HEK293 (cell line): ENCODE measurements around the gene CARM1.
A peak's percentile ranks its signal among the peaks of the same experiment; 100 is the strongest.

Experiments used
- CTCF ChIA-PET: fragments of 350-600 bp; formaldehyde crosslinking; extraction: SDS; loops from one replicate; lab custom pipeline; 2021; ENCODE audit warnings: antibody characterized with exemption; lab: Yijun Ruan, JAX
- POLR2A ChIA-PET: fragments of 300-600 bp; formaldehyde crosslinking; extraction: SDS; loops from one replicate; lab custom pipeline; 2020; ENCODE audit warnings: antibody characterized with exemption, inconsistent platforms; lab: Yijun Ruan, JAX
- H3K27ac ChIP-seq: fragments of 200-500 bp; sonication (Bioruptor generic); 2 replicates; pipeline ENCODE4 v1.5.1; 2014; ENCODE audit warnings: low read depth, low read length, control low read depth, inconsistent platforms; ENCODE audit errors: extremely low read depth
- H3K36me3 ChIP-seq, 2 experiments: fragments of 200-500 bp in 1 of 2; sonication (Bioruptor generic) in 1 of 2; 1 replicate in 1 of 2; 2 replicates in 1 of 2; pipeline ENCODE4 v1.5.1; 2014 to 2017; ENCODE audit warnings: inconsistent platforms in 2 of 2, low read length in 2 of 2; ENCODE audit not compliant: control insufficient read depth in 2 of 2, insufficient read depth in 1 of 2
- H3K4me1 ChIP-seq: fragments of 200-500 bp; sonication (Bioruptor generic); 2 replicates; pipeline ENCODE4 v1.5.1; 2014; ENCODE audit warnings: mild to moderate bottlenecking, low read length, inconsistent platforms; ENCODE audit not compliant: control insufficient read depth, insufficient read depth
- H3K4me3 ChIP-seq: 2 replicates; pipeline ENCODE4 v1.5.1; 2011; ENCODE audit warnings: low read depth, mild to moderate bottlenecking, control low read depth, low read length, moderate library complexity
- H3K9me3 ChIP-seq: fragments of 200-500 bp; sonication (Bioruptor generic); 2 replicates; pipeline ENCODE4 v1.5.1; 2014; ENCODE audit warnings: low read depth, low read length, inconsistent platforms; ENCODE audit not compliant: control insufficient read depth, insufficient read depth
- PRDM1 ChIP-seq: fragments of 450-650 bp; formaldehyde crosslinking; IDR thresholded peaks from 2 replicates; pipeline ENCODE4; 2016; ENCODE audit warnings: missing biosample characterization, missing genetic modification characterization
- SCRT1 ChIP-seq: fragments of 450-650 bp; formaldehyde crosslinking; IDR thresholded peaks from 2 replicates; pipeline ENCODE4 v1.5.1; 2016; ENCODE audit warnings: missing biosample characterization, missing genetic modification characterization, borderline replicate concordance
- SP2 ChIP-seq: fragments of 450-650 bp; formaldehyde crosslinking; IDR thresholded peaks from 2 replicates; pipeline ENCODE4 v1.5.1; 2016; ENCODE audit warnings: missing biosample characterization, missing genetic modification characterization
- ZBTB48 ChIP-seq: fragments of 450-650 bp; formaldehyde crosslinking; IDR thresholded peaks from 2 replicates; pipeline ENCODE4 v1.5.1; 2016; ENCODE audit warnings: missing biosample characterization, missing genetic modification characterization
- ZFHX2 ChIP-seq: fragments of 450-650 bp; formaldehyde crosslinking; conservative IDR thresholded peaks from 2 replicates; pipeline ENCODE4 v1.5.1; 2016; ENCODE audit warnings: missing biosample characterization, missing genetic modification characterization
- ZFP41 ChIP-seq: fragments of 450-650 bp; formaldehyde crosslinking; IDR thresholded peaks from 2 replicates; pipeline ENCODE4 v1.5.1; 2016; ENCODE audit warnings: missing biosample characterization, missing genetic modification characterization, borderline replicate concordance
- ZFP69B ChIP-seq: fragments of 450-650 bp; formaldehyde crosslinking; IDR thresholded peaks from 2 replicates; pipeline ENCODE4 v1.5.1; 2016; ENCODE audit warnings: missing biosample characterization, missing genetic modification characterization
- ZIC2 ChIP-seq: fragments of 450-650 bp; formaldehyde crosslinking; IDR thresholded peaks from 2 replicates; pipeline ENCODE4 v1.5.1; 2016; ENCODE audit warnings: missing biosample characterization, missing genetic modification characterization
- ZNF121 ChIP-seq: fragments of 450-650 bp; formaldehyde crosslinking; IDR thresholded peaks from 2 replicates; pipeline ENCODE4 v1.5.1; 2016; ENCODE audit warnings: missing biosample characterization, missing genetic modification characterization
- ZNF302 ChIP-seq: fragments of 450-650 bp; formaldehyde crosslinking; IDR thresholded peaks from 2 replicates; pipeline ENCODE4 v1.5.1; 2016; ENCODE audit warnings: missing biosample characterization, missing genetic modification characterization, low read depth
- ZNF341 ChIP-seq: fragments of 450-650 bp; formaldehyde crosslinking; IDR thresholded peaks from 2 replicates; pipeline ENCODE4; 2016; ENCODE audit warnings: low read depth, missing biosample characterization, missing genetic modification characterization
- ZNF600 ChIP-seq: fragments of 450-650 bp; formaldehyde crosslinking; IDR thresholded peaks from 2 replicates; pipeline ENCODE4 v1.5.1; 2016; ENCODE audit warnings: missing biosample characterization, missing genetic modification characterization
- ZNF610 ChIP-seq: fragments of 450-650 bp; formaldehyde crosslinking; IDR thresholded peaks from 2 replicates; pipeline ENCODE4 v1.5.1; 2016; ENCODE audit warnings: missing biosample characterization, missing genetic modification characterization, borderline replicate concordance
- ZNF623 ChIP-seq: fragments of 450-650 bp; formaldehyde crosslinking; IDR thresholded peaks from 2 replicates; pipeline ENCODE4 v1.5.1; 2016; ENCODE audit warnings: missing biosample characterization, missing genetic modification characterization
- ZNF670 ChIP-seq: fragments of 450-650 bp; formaldehyde crosslinking; IDR thresholded peaks from 2 replicates; pipeline ENCODE4 v1.5.1; 2016; ENCODE audit warnings: missing biosample characterization, missing genetic modification characterization, low read depth
- ZNF768 ChIP-seq: fragments of 450-650 bp; formaldehyde crosslinking; IDR thresholded peaks from 2 replicates; pipeline ENCODE4 v1.5.1; 2018; ENCODE audit warnings: missing biosample characterization, mild to moderate bottlenecking, missing genetic modification characterization
- TF ChIP-seq, protein P1 (sequence below): fragments of 450-650 bp; formaldehyde crosslinking; IDR thresholded peaks from 2 replicates; pipeline ENCODE4 v1.5.1; 2016; ENCODE audit warnings: missing biosample characterization, missing genetic modification characterization
- TF ChIP-seq, protein P2 (sequence below): fragments of 450-650 bp; IDR thresholded peaks from 2 replicates; pipeline ENCODE4 v1.5.1; 2018; ENCODE audit warnings: missing biosample characterization, mild to moderate bottlenecking, missing genetic modification characterization
- TF ChIP-seq, protein P3 (sequence below): fragments of 450-650 bp; formaldehyde crosslinking; IDR thresholded peaks from 2 replicates; pipeline ENCODE4 v1.5.1; 2016; ENCODE audit warnings: missing biosample characterization, missing genetic modification characterization
- TF ChIP-seq, protein P4 (sequence below): fragments of 450-650 bp; formaldehyde crosslinking; IDR thresholded peaks from 2 replicates; pipeline ENCODE4 v1.5.1; 2016; ENCODE audit warnings: missing biosample characterization, missing genetic modification characterization

Gene CARM1

DNA sequence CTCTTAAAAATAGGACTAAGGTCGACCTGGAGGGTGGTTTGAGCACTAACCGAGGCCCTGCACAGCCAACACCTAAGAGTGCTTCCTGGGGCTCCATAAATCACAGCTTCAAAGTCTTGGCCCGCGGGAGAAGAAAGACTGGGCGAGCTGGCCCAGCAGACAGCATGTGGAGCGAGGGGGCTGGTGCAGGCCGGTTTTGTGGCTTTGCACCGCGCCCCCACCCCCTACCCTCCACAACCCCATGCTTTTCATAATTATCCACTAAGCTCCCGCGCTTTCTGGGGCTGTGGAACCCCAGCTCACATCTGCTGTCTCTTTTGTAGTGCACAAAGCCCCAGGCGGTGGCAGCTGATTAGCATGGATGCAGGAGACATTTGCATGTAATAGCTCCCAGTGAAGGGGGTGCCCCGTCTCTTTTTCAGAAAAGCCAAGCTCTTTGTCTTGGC, 17.1 kb downstream of the CARM1 start:
- Histone ChIP-seq H3K36me3 (no peaks in the 10 kb centered on the region), H3K27ac (no peak overlapping the region), H3K4me3 (no peak overlapping the region), H3K9me3 (no peaks in the 10 kb centered on the region), H3K4me1 (0 out of 2 replicates have a peak, but pooled peaks cover 4% of the 10 kb centered on the region)
- POLR2A ChIA-PET = interaction anchor here (1.0 to 1.6 kb wide), 2 partner anchors 14 to 17 kb away, joined by 3 to 5 read pairs; no protein-coding TSS in a partner anchor
- CTCF ChIA-PET = interaction anchor here (0.6 to 2.0 kb wide), 4 partner anchors 15 to 638 kb away, joined by 3 to 6 read pairs (median 3); no protein-coding TSS in a partner anchor
- TF ChIP-seq ZNF768 (tag by site-specific recombination) (no peak), ZNF302 (tag by site-specific recombination) (no peak), ZNF341 (tag by site-specific recombination) (peak; percentile 80), ZIC2 (peak; percentile 49; the same call in 1 of the 2 replicates)
- TF ChIP-seq, protein P1, sequence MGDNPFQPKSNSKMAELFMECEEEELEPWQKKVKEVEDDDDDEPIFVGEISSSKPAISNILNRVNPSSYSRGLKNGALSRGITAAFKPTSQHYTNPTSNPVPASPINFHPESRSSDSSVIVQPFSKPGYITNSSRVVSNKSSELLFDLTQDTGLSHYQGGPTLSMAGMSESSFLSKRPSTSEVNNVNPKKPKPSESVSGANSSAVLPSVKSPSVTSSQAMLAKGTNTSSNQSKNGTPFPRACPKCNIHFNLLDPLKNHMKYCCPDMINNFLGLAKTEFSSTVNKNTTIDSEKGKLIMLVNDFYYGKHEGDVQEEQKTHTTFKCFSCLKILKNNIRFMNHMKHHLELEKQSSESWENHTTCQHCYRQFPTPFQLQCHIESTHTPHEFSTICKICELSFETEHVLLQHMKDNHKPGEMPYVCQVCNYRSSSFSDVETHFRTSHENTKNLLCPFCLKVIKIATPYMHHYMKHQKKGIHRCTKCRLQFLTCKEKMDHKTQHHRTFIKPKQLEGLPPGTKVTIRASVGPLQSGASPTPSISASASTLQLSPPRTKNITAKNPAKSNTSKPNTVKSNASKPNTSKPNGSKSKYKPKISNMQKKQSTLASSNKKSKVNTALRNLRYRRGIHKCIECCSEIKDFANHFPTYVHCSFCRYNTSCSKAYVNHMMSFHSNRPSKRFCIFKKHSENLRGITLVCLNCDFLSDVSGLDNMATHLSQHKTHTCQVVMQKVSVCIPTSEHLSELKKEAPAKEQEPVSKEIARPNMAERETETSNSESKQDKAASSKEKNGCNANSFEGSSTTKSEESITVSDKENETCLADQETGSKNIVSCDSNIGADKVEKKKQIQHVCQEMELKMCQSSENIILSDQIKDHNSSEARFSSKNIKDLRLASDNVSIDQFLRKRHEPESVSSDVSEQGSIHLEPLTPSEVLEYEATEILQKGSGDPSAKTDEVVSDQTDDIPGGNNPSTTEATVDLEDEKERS (tag by site-specific recombination) = no peak
- TF ChIP-seq, protein P2, sequence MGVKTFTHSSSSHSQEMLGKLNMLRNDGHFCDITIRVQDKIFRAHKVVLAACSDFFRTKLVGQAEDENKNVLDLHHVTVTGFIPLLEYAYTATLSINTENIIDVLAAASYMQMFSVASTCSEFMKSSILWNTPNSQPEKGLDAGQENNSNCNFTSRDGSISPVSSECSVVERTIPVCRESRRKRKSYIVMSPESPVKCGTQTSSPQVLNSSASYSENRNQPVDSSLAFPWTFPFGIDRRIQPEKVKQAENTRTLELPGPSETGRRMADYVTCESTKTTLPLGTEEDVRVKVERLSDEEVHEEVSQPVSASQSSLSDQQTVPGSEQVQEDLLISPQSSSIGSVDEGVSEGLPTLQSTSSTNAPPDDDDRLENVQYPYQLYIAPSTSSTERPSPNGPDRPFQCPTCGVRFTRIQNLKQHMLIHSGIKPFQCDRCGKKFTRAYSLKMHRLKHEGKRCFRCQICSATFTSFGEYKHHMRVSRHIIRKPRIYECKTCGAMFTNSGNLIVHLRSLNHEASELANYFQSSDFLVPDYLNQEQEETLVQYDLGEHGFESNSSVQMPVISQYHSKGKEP = 0 out of 2 replicates have a peak, but pooled peaks have one; percentile 13

DNA sequence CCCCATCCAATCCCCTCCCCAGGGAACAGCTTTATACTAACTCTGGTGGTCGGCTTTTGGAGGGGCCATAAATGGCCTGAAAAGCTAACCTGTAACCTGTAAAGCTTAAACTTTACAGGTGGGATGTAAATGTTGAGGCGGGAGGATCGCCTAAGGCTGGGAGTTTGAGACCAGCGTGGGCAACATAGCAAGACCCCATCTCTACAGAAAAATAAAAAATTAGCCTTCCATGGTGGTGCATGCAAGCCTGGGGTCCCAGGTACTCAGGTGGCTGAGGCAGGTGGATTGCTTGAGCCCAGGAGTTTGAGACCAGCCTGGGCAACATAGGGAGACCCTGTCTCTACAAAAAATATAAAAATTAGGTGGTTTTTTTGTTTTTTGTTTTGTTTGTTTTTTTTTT, 18.5 kb downstream of the CARM1 start:
- CTCF ChIA-PET = interaction anchor here (0.6 to 2.0 kb wide), 2 partner anchors 13 to 26 kb away, joined by 4 to 6 read pairs; no protein-coding TSS in a partner anchor
- POLR2A ChIA-PET = interaction anchor here (0.8 kb wide), 1 partner anchor 8 kb away, joined by 3 read pairs; no protein-coding TSS in a partner anchor
- TF ChIP-seq, protein P3, sequence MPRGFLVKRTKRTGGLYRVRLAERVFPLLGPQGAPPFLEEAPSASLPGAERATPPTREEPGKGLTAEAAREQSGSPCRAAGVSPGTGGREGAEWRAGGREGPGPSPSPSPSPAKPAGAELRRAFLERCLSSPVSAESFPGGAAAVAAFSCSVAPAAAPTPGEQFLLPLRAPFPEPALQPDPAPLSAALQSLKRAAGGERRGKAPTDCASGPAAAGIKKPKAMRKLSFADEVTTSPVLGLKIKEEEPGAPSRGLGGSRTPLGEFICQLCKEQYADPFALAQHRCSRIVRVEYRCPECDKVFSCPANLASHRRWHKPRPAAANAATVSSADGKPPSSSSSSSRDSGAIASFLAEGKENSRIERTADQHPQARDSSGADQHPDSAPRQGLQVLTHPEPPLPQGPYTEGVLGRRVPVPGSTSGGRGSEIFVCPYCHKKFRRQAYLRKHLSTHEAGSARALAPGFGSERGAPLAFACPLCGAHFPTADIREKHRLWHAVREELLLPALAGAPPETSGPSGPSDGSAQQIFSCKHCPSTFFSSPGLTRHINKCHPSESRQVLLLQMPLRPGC (tag by site-specific recombination) = no peak
- no peak for TF ChIP-seq ZNF610 (tag by site-specific recombination)
- TF ChIP-seq ZNF670 (tag by site-specific recombination) = no peak
- TF ChIP-seq ZNF623 (tag by site-specific recombination) = no peak
- TF ChIP-seq ZNF121 = peak; percentile 74

DNA sequence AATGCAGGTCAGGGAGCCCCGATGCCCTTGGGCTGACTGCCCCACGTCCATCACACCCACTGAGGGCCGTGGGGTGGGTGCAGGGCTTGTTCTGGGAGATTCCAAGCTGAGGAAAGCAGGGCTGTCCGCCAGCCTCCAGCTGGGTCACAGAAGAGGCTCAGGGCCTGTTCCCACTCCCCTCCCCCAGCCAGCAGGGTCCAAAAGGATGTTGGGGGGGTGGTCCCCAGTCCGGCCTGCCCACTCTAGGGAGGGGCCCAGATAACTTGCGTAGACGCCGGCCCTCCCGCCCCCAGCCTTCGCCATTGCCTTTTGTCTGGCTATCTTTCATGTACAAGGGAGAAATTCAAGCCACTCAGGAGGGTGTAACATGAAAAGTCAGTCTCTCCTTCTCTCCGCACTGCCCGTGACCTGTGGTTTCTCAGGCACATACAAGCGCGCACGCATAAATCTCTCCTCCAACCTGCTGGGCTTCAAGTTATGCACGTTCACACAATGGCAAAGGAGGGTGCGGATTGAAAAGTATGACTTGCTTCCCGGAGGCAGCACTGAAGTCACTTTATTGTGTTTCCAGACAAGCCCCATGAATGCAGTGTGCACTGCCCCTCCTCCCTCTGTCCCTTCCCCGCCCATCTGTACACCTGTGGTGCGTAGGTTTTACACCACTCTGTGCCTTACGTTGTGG, 20.2 kb downstream of the CARM1 start:
- no peak overlapping the region for H3K4me3 ChIP-seq
- H3K27ac ChIP-seq = no peak overlapping the region
- no peaks in the 10 kb centered on the region for H3K9me3 ChIP-seq
- CTCF ChIA-PET = interaction anchor here (1.1 kb wide), 1 partner anchor 56 kb away, joined by 4 read pairs; the partner anchor contains the start of gene TMED1
- H3K4me1 ChIP-seq = peaks cover 14% of the 10 kb centered on the region
- POLR2A ChIA-PET = interaction anchor here (0.5 kb wide), 1 partner anchor 38 kb away, joined by 4 read pairs; no protein-coding TSS in a partner anchor
- H3K36me3 ChIP-seq = no peaks in the 10 kb centered on the region; a peak in 1 of 3 replicates
- peak; percentile 56 for TF ChIP-seq ZIC2
- peak; percentile 83; the same call in 1 of the 2 replicates for TF ChIP-seq SCRT1 (tag by site-specific recombination)
- TF ChIP-seq ZNF610 (tag by site-specific recombination) = no peak
- no peak for TF ChIP-seq ZBTB48 (tag by site-specific recombination)
- TF ChIP-seq ZFHX2 (tag by site-specific recombination) = 0 out of 2 replicates have a peak, but pooled peaks have one; percentile 21
- TF ChIP-seq ZFP41 = no peak
- TF ChIP-seq SP2 = peak; percentile 31
- TF ChIP-seq ZNF600 = peak; percentile 68
- TF ChIP-seq PRDM1 (tag by site-specific recombination) = peak; percentile 52; the same call in 1 of the 2 replicates
- TF ChIP-seq, protein P4, sequence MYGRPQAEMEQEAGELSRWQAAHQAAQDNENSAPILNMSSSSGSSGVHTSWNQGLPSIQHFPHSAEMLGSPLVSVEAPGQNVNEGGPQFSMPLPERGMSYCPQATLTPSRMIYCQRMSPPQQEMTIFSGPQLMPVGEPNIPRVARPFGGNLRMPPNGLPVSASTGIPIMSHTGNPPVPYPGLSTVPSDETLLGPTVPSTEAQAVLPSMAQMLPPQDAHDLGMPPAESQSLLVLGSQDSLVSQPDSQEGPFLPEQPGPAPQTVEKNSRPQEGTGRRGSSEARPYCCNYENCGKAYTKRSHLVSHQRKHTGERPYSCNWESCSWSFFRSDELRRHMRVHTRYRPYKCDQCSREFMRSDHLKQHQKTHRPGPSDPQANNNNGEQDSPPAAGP = peak; percentile 71
- no peak for TF ChIP-seq ZFP69B (tag by site-specific recombination)

More for the DNA sequence above, 18.5 kb downstream of the CARM1 start:
- H3K4me1 ChIP-seq = peaks cover 8% of the 10 kb centered on the region; the same call in 1 of the 2 replicates
- H3K27ac ChIP-seq = no peak overlapping the region
- no peaks in the 10 kb centered on the region for H3K9me3 ChIP-seq
- H3K36me3 ChIP-seq = no peaks in the 10 kb centered on the region; a peak in 1 of 3 replicates
- no peak overlapping the region for H3K4me3 ChIP-seq
